Activated CD8-positive, alpha-beta memory T cell treated with anti-CD3 and anti-CD28 coated beads for 48 hours (primary cell): ENCODE results near the gene GPR25.
A peak's percentile ranks its signal among the peaks of the same experiment; 100 is the strongest.

Source experiments
- DNase-seq, 3 experiments: peaks; one replicate each; pipeline ENCODE4 v3.0.0-alpha.2; 2020; ENCODE audit warnings: low read depth in 2 of 3, low spot score in 2 of 3

Gene GPR25

GRCh38 chr1:200894712-200895442, 22.1 kb downstream of the GPR25 start, which contains the start of gene INAVA:
TSS of gene INAVA (plus strand) at chr1:200894900. CDS start at chr1:200898401, 3,501 bp downstream.
- no peak for DNase-seq

DNA sequence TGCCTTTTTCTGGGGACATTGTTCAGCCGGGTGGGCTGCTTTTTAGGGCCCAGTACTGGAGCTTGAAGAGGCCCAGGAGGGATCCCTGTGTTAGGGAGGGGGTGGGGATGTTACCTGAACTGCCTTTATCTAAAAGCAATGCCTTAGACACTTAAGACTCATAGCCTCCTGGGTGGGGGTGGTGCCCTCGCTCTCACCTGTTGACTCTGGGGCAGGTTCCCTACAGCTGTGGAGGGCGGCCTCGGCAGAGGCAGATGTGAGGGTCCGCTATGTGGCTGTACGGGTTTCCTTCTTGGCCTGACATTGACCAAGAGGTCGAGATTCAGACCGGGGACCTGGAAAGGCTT, 22.6 kb downstream of the GPR25 start:
- no peak for DNase-seq

GRCh38 chr1:200895801-200896530, 23.2 kb downstream of the GPR25 start:
- DNase-seq = no peak

DNA sequence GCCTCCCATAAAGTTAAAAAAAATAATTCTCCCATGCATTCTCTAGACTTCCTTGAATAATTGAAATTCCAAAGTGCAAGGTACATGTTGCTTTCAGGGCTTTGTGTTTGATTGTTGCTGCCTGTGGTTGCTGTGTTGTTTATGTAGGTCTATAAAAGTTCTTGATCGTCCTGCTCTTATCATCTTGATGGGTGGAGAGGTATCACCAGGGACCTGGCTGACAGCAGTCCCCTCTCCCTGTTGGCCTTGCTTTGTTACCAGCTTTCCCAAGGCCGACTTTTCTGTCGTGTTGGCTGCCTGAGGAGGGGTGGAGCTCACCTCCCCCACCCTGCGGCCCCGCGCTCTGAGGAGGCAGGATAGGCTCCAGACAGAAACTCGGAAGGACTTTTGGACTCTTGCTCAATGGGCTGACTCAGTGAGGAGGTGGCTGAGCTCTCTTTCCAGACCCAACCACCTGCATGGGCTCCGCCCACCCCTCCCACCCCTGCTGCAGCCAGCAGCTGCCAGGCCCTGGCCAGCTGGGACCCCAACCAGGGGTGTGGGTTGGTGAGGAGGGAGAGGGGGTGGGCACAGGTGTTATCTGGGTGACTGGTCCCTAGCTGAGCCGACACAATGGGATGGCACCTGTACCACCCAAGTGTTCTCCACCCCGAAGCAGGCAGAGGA, 23.9 kb downstream of the GPR25 start:
- DNase-seq = no peak

DNA sequence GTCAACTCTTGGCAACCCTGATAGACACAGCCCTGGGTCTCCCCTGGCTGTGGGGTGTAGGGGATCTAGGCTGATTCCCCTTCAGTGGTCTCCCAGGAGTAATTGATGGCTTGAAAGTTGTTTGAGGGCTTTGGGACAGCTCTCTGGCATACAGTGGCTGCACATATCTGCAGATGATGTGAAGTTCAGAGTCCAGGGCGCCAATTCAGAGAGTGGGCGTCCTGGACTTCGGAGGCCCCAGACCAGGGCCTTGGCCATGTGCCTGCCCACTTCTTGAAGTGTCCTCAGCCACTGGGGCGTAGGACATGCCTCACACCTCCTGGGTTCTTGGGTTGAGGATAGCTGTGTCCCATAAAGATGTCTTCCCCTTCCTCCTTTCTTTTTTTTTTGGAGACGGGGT, 24.5 kb downstream of the GPR25 start:
- no peak for DNase-seq

- no peak for DNase-seq
These were observed 26.2 kb downstream of the GPR25 start for GRCh38 chr1:200899015-200899386.

- DNase-seq = no peak
These were observed 26.7 kb downstream of the GPR25 start for GRCh38 chr1:200899451-200899915.

GRCh38 chr1:200899954-200900867, 27.4 kb downstream of the GPR25 start:
- DNase-seq = no peak

- DNase-seq = no peak
These were observed 28.1 kb downstream of the GPR25 start for GRCh38 chr1:200900877-200901276.

GRCh38 chr1:200901350-200901749, 28.6 kb downstream of the GPR25 start:
- no peak for DNase-seq

- no peak for DNase-seq
These were observed 29.1 kb downstream of the GPR25 start for GRCh38 chr1:200901796-200902444.

- DNase-seq = no peak
These were observed 31.0 kb downstream of the GPR25 start for GRCh38 chr1:200903793-200904192.

DNA sequence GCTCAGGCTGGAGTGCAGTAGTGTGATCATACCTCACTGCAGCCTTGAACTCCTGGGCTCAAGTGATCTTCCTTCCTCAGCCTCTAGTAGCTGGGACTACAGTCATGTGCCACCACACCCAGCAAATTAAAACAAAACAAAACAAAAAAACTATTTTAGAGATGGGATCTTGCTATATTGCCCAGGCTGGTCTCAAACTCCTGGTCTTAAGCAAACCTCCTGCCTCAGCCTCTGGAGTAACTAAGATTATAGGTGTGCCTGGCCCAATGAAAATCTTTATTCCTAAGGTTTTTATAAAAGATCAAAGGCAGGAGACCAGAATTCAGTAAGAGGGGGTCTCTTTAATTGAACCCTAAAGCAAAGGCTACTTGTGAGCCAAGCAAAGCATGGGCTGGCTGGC, 32.0 kb downstream of the GPR25 start:
- DNase-seq = no peak

DNA sequence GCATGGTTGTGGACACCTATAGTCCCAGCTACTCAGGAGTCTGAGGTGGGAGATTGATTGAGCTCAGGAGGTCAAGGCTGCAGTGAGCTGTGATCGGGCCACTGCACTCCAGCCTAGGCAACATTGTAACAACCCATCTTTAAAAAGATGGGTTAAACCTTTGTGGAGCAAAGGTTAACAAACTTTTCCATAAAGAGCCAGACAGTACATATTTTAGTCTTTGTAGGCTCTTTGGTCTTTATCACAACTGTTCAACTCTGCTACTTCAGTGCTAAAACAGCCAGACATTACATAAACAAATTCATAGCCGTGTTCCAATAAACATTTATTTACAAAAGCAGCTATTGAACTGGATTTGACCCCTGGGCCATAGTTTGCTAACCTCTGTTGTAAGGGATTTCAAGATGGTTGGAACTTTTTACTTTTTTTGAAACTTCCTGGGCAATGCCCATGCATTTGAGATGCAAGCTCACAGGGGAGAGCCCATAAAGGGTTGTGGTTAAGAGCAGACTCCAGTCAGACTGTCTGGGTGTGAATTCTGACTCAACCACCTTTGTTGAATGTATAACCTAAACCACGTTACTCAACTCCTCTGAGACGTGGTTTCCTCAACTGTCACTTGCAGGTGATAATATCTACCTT, 32.8 kb downstream of the GPR25 start:
- DNase-seq = peak in 1 of 3 experiments; percentile 28

DNA sequence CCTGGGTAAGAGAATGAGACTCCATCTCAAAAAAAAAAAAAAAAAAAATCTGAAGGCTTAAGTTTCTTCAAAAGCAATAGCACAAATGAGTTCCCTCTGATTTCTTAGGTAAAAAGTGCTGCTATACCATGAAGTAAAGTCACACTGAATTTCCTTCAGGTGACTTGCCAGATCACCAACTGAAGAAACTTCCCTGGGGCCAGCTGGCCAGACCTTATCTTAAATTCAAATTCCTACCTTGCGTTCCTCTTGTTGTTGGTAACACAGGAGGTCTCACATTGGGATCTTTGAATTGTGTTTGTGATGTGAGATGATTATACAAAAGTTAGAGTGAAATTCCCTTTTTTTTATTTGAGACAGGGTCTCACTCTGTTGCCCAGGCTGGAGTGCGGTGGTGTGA, 33.7 kb downstream of the GPR25 start:
- DNase-seq = no peak

DNA sequence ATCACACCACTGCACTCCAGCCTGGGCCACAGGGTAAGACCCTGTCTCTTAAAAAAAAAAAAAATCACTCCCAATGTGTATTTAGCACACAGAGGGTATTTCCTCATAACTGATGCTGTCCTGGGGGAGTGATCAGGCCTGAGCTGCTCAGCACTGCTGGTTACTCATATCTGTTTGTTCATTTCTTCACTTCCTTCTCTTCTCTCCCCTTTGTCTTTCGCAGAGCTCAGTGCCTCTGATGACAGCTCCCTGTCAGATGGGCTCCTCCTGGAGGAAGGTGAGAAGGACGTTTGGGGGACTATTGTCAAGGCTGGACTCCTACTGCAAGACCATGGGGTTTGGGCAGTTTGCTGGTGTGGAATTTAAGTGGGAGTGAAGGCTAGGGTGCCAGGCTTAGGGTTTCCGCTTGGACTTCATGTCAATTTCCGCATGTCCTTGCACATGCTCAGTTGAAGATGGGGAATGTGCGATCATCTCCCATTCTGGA, 34.9 kb downstream of the GPR25 start:
- no peak for DNase-seq

GRCh38 chr1:200908191-200908868, 35.5 kb downstream of the GPR25 start:
- no peak for DNase-seq

GRCh38 chr1:200909071-200909470, 36.3 kb downstream of the GPR25 start:
- no peak for DNase-seq

GRCh38 chr1:200909757-200910239, 37.0 kb downstream of the GPR25 start:
- DNase-seq = no peak
